KMS-11 (cell line): Measurements from ENCODE around the gene DIAPH2.

Experiments
- H2AFZ ChIP-seq: fragments of 200-600 bp; sonication (generic); 2 replicates; pipeline ENCODE4 v1.6.1; 2016; ENCODE audit warnings: antibody characterized with exemption, mixed run types, low read depth
- H3K27ac ChIP-seq: fragments of 200-600 bp; sonication (generic); 2 replicates; pipeline ENCODE4 v1.6.1; 2016; ENCODE audit warnings: mild to moderate bottlenecking, mixed run types
- H3K27me3 ChIP-seq: fragments of 200-600 bp; sonication (generic); 2 replicates; pipeline ENCODE4 v1.6.1; 2017; ENCODE audit warnings: mild to moderate bottlenecking, low read depth, mixed run types, moderate library complexity; ENCODE audit not compliant: insufficient read depth
- H3K36me3 ChIP-seq: fragments of 200-600 bp; sonication (generic); 2 replicates; pipeline ENCODE4 v1.6.1; 2017; ENCODE audit warnings: mild to moderate bottlenecking, mixed run types; ENCODE audit not compliant: insufficient read depth
- H3K4me1 ChIP-seq: fragments of 200-600 bp; sonication (generic); 2 replicates; pipeline ENCODE4 v1.6.1; 2016; ENCODE audit warnings: mild to moderate bottlenecking, low read depth, mixed run types; ENCODE audit not compliant: poor library complexity, severe bottlenecking
- H3K4me2 ChIP-seq: fragments of 200-600 bp; sonication (generic); 2 replicates; pipeline ENCODE4 v1.7.0; 2016; ENCODE audit warnings: mild to moderate bottlenecking, mixed run types
- H3K4me3 ChIP-seq: fragments of 200-600 bp; sonication (generic); IDR thresholded peaks from 2 replicates; pipeline ENCODE4 v1.6.1; 2017; ENCODE audit warnings: low read depth, low read length, mixed read lengths; ENCODE audit not compliant: insufficient read depth
- H3K79me2 ChIP-seq: fragments of 200-600 bp; sonication (generic); 2 replicates; pipeline ENCODE4 v1.6.1; 2016; ENCODE audit warnings: low read depth, mixed run types; ENCODE audit not compliant: insufficient read depth
- H3K9ac ChIP-seq: fragments of 200-600 bp; sonication (generic); 2 replicates; pipeline ENCODE4 v1.6.1; 2016; ENCODE audit warnings: mild to moderate bottlenecking, mixed run types
- H4K20me1 ChIP-seq: fragments of 200-600 bp; sonication (generic); 2 replicates; pipeline ENCODE4 v1.6.1; 2016; ENCODE audit warnings: mild to moderate bottlenecking, mixed run types; ENCODE audit not compliant: insufficient read depth
- CTCF ChIP-seq: fragments of 200-600 bp; sonication (generic); conservative IDR thresholded peaks from 2 replicates; pipeline ENCODE4 v1.6.1; 2017; ENCODE audit warnings: low read depth, mild to moderate bottlenecking, antibody characterized with exemption, low read length, moderate library complexity, mixed read lengths

DIAPH2 gene

GRCh38 chrX:97119474-97120109 lies 434.9 kb downstream of the DIAPH2 start:
- no peak overlapping the region for H3K27ac ChIP-seq
- H3K4me2 ChIP-seq: no peak overlapping the region
- H3K36me3 ChIP-seq: no peaks in the 10 kb centered on the region
- no peaks in the 10 kb centered on the region for H3K4me1 ChIP-seq
- TF ChIP-seq CTCF: no peak
- no peak overlapping the region for H3K4me3 ChIP-seq
- H3K27me3 ChIP-seq: no peaks in the 10 kb centered on the region
- H4K20me1 ChIP-seq: no peaks in the 10 kb centered on the region
- H3K79me2 ChIP-seq: no peaks in the 10 kb centered on the region
- no peak overlapping the region for H3K9ac ChIP-seq
- no peak overlapping the region for H2AFZ ChIP-seq

- no peaks in the 10 kb centered on the region for H4K20me1 ChIP-seq
- H3K36me3 ChIP-seq: no peaks in the 10 kb centered on the region
- H3K27me3 ChIP-seq: no peaks in the 10 kb centered on the region
- H3K4me3 ChIP-seq: no peak overlapping the region
- H3K9ac ChIP-seq: no peak overlapping the region
- TF ChIP-seq CTCF: no peak
- no peaks in the 10 kb centered on the region for H3K4me1 ChIP-seq
- H2AFZ ChIP-seq: no peak overlapping the region
- H3K27ac ChIP-seq: no peak overlapping the region
- H3K4me2 ChIP-seq: no peak overlapping the region
- H3K79me2 ChIP-seq: no peaks in the 10 kb centered on the region
Observed at GRCh38 chrX:97123001-97123400, 438.4 kb downstream of the DIAPH2 start.

GRCh38 chrX:97126020-97126419 lies 441.4 kb downstream of the DIAPH2 start:
- no peaks in the 10 kb centered on the region for H3K36me3 ChIP-seq
- H3K9ac ChIP-seq: no peak overlapping the region
- no peaks in the 10 kb centered on the region for H4K20me1 ChIP-seq
- H3K4me1 ChIP-seq: no peaks in the 10 kb centered on the region
- H3K4me3 ChIP-seq: no peak overlapping the region
- no peak for TF ChIP-seq CTCF
- H3K27me3 ChIP-seq: no peaks in the 10 kb centered on the region
- H3K79me2 ChIP-seq: no peaks in the 10 kb centered on the region
- H2AFZ ChIP-seq: no peak overlapping the region
- H3K27ac ChIP-seq: no peak overlapping the region
- H3K4me2 ChIP-seq: no peak overlapping the region

GRCh38 chrX:97132664-97133415 lies 448.2 kb downstream of the DIAPH2 start:
- no peak for TF ChIP-seq CTCF
- no peak overlapping the region for H3K27ac ChIP-seq
- no peak overlapping the region for H3K4me2 ChIP-seq
- H4K20me1 ChIP-seq: no peaks in the 10 kb centered on the region
- no peaks in the 10 kb centered on the region for H3K79me2 ChIP-seq
- H3K27me3 ChIP-seq: no peaks in the 10 kb centered on the region
- no peaks in the 10 kb centered on the region for H3K4me1 ChIP-seq
- no peak overlapping the region for H2AFZ ChIP-seq
- no peak overlapping the region for H3K4me3 ChIP-seq
- H3K9ac ChIP-seq: no peak overlapping the region
- H3K36me3 ChIP-seq: no peaks in the 10 kb centered on the region
